GM12891 (cell line): Measurements from ENCODE around the gene DLGAP1.

ENCODE experiments used
- DNase-seq: peaks from one replicate; pipeline ENCODE4 v3.0.0; 2011; ENCODE audit warnings: low spot score; ENCODE audit not compliant: insufficient read length
- FAIRE-seq: peaks from 2 replicates; lab custom pipeline; 2011; peaks lifted over from hg19 to GRCh38; lab: Jason Lieb, UNC
- PAX5 ChIP-seq: IDR thresholded peaks from 2 replicates; pipeline ENCODE4 v1.6.1; 2011; ENCODE audit warnings: low read length, moderate library complexity, mild to moderate bottlenecking; ENCODE audit not compliant: insufficient read depth, severe bottlenecking
- POLR2A ChIP-seq: IDR thresholded peaks from 2 replicates; pipeline ENCODE4 v1.6.1; 2011; ENCODE audit warnings: low read depth, low read length, control low read depth
- POLR2AphosphoS5 ChIP-seq: IDR thresholded peaks from 2 replicates; pipeline ENCODE4 v1.6.1; 2011; ENCODE audit warnings: low read depth, low read length, control low read depth
- POU2F2 ChIP-seq: IDR thresholded peaks from 2 replicates; pipeline ENCODE4 v1.6.1; 2011; ENCODE audit warnings: low read depth, mild to moderate bottlenecking, control low read depth, low read length, moderate library complexity
- SPI1 ChIP-seq: IDR thresholded peaks from 2 replicates; pipeline ENCODE4 v1.6.1; 2011; ENCODE audit warnings: low read depth, low read length, control low read depth
- TAF1 ChIP-seq: IDR thresholded peaks from 2 replicates; pipeline ENCODE4 v1.6.1; 2011; ENCODE audit warnings: low read depth, low read length, control low read depth

DLGAP1 gene

GRCh38 chr18:3526421-3527354, 928.4 kb downstream of the DLGAP1 start:
- DNase-seq = no peak

GRCh38 chr18:3525870-3526420, 929.2 kb downstream of the DLGAP1 start:
- DNase-seq (peak; percentile 28), FAIRE-seq (peak; percentile 90)
- TF ChIP-seq SPI1 (peak; percentile 71), TAF1 (no peak)

More at GRCh38 chr18:3526421-3527354, 928.4 kb downstream of the DLGAP1 start:
- FAIRE-seq = peak; percentile 61
- no peak for TF ChIP-seq TAF1
- no peak for TF ChIP-seq POLR2AphosphoS5
- no peak for TF ChIP-seq POU2F2
- TF ChIP-seq PAX5 = no peak
- TF ChIP-seq POLR2A = no peak
- no peak for TF ChIP-seq SPI1

- TF ChIP-seq TAF1 (no peak), POU2F2 (no peak), POLR2AphosphoS5 (no peak), SPI1 (no peak), POLR2A (no peak), PAX5 (no peak)
- DNase-seq (no peak), FAIRE-seq (no peak)
Measured at GRCh38 chr18:3524706-3525105, 930.4 kb downstream of the DLGAP1 start.

GRCh38 chr18:3520230-3521085, 934.6 kb downstream of the DLGAP1 start:
- TF ChIP-seq TAF1 = no peak
- TF ChIP-seq POLR2AphosphoS5 = no peak
- no peak for TF ChIP-seq POLR2A
- no peak for TF ChIP-seq PAX5
- TF ChIP-seq SPI1 = no peak
- no peak for TF ChIP-seq POU2F2
- FAIRE-seq (no peak), DNase-seq (no peak)

- FAIRE-seq = no peak
- no peak for TF ChIP-seq TAF1
- TF ChIP-seq POLR2AphosphoS5 = no peak
- no peak for TF ChIP-seq SPI1
- no peak for TF ChIP-seq POLR2A
- TF ChIP-seq POU2F2 = no peak
- TF ChIP-seq PAX5 = no peak
- DNase-seq = no peak
Measured at GRCh38 chr18:3514312-3515216, 940.5 kb downstream of the DLGAP1 start.

GRCh38 chr18:3513481-3513880, 941.6 kb downstream of the DLGAP1 start:
- no peak for TF ChIP-seq POU2F2
- peak; percentile 95 for TF ChIP-seq SPI1
- no peak for TF ChIP-seq TAF1
- TF ChIP-seq POLR2A = no peak
- no peak for FAIRE-seq
- DNase-seq = peak; percentile 30

- no peak for DNase-seq
Measured at GRCh38 chr18:3511980-3512379, 943.1 kb downstream of the DLGAP1 start.

GRCh38 chr18:3510896-3511295, 944.2 kb downstream of the DLGAP1 start:
- DNase-seq = no peak
- FAIRE-seq = no peak
- TF ChIP-seq TAF1 = no peak
- TF ChIP-seq POU2F2 = no peak
- no peak for TF ChIP-seq SPI1
- TF ChIP-seq POLR2AphosphoS5 = no peak
- TF ChIP-seq PAX5 = no peak
- no peak for TF ChIP-seq POLR2A

More at GRCh38 chr18:3511980-3512379, 943.1 kb downstream of the DLGAP1 start:
- TF ChIP-seq POU2F2 = no peak
- no peak for TF ChIP-seq SPI1
- TF ChIP-seq PAX5 = no peak
- TF ChIP-seq POLR2A = no peak
- no peak for TF ChIP-seq TAF1
- TF ChIP-seq POLR2AphosphoS5 = no peak
- no peak for FAIRE-seq

GRCh38 chr18:3510024-3510423, 945.1 kb downstream of the DLGAP1 start:
- TF ChIP-seq POLR2AphosphoS5 (no peak), POU2F2 (no peak)
- FAIRE-seq = no peak
- DNase-seq = no peak
